Keratinocyte (primary cell): ENCODE data around the gene ATAD2B.

Source experiments
- CTCF ChIP-seq, 3 experiments: IDR thresholded peaks in 1 of 3; conservative IDR thresholded peaks in 1 of 3; optimal IDR thresholded peaks in 1 of 3; 2 replicates in 2 of 3; 3 replicates in 1 of 3; pipeline versions ENCODE3 to v1.5.1; 2011; ENCODE audit warnings: low read length in 3 of 3, mild to moderate bottlenecking in 3 of 3, moderate library complexity in 2 of 3, control low read depth in 1 of 3, inconsistent platforms in 1 of 3; ENCODE audit not compliant: insufficient read depth in 2 of 3; ENCODE audit errors: extremely low read depth in 1 of 3
- EZH2 ChIP-seq: IDR thresholded peaks from one replicate; pipeline ENCODE4 v1.6.1; 2012; ENCODE audit warnings: inconsistent platforms, mild to moderate bottlenecking, low read length, moderate library complexity

- TF ChIP-seq CTCF (optimal IDR thresholded peaks at IDR 0.05 in 1 of 3, IDR thresholded peaks at IDR 0.05 in 1 of 3, conservative IDR thresholded peaks at IDR 0.05 in 1 of 3; ENCODE audit: extremely low read depth in 1 of 3, insufficient read depth in 2 of 3, low read length in 3 of 3) (no peak), EZH2 (no peak)
Observed at GRCh38 chr2:23904215-23904614, 22.7 kb downstream of the ATAD2B start.
